GM19025 (cell line): ENCODE data around the gene NETO1.

ENCODE experiments used
- ATAC-seq: cut with Tn5 transposase; IDR thresholded peaks from one replicate; pipeline ENCODE4 v1.9.1; 2021; ENCODE audit warnings: mild to moderate bottlenecking, low read depth, moderate library complexity; ENCODE audit not compliant: unreplicated experiment

NETO1 gene

GRCh38 chr18:72738136-72738535, 129.7 kb downstream of the NETO1 start:
- ATAC-seq, result no peak

- no peak for ATAC-seq
Observed at GRCh38 chr18:72727776-72728175, 140.0 kb downstream of the NETO1 start.

GRCh38 chr18:72727038-72727655, 140.6 kb downstream of the NETO1 start:
- no peak for ATAC-seq

GRCh38 chr18:72726201-72726600, 141.6 kb downstream of the NETO1 start:
- no peak for ATAC-seq

GRCh38 chr18:72721330-72721729, 146.5 kb downstream of the NETO1 start:
- no peak for ATAC-seq

- no peak for ATAC-seq
Observed at GRCh38 chr18:72720116-72720515, 147.7 kb downstream of the NETO1 start.

- no peak for ATAC-seq
Observed at GRCh38 chr18:72704202-72704601, 163.6 kb downstream of the NETO1 start.

GRCh38 chr18:72700961-72701710, 166.7 kb downstream of the NETO1 start:
- no peak for ATAC-seq

- ATAC-seq, result no peak
Observed at GRCh38 chr18:72697706-72698105, 170.1 kb downstream of the NETO1 start.

GRCh38 chr18:72692595-72692994, 175.2 kb downstream of the NETO1 start:
- no peak for ATAC-seq
